Left lung (tissue), 14 donors: ENCODE measurements around the gene NSUN3. TPM values are rescaled to one million over a fixed set of nuclear protein-coding genes. Genes with fewer than 3 reads are reported as not detected.

Experiments used
- ATAC-seq: fragments of 200-7000 bp; cut with Tn5 transposase; one replicate; pipeline ENCODE4 v1.9.1; 2020; ENCODE audit warnings: moderate library complexity
- DNase-seq, 4 donors: peaks; one replicate each; pipeline ENCODE4 v3.0.0-alpha.2; 2013 to 2020
- H3K27ac ChIP-seq, 2 donors: fragments of 200-600 bp; sonication (generic) in 1 of 2; one replicate each; pipeline versions ENCODE4 v1.5.0 to v1.8.0; 2020 to 2021
- H3K27me3 ChIP-seq, 2 donors: fragments of 200-600 bp; sonication (generic) in 1 of 2; one replicate each; pipeline versions ENCODE4 v1.5.0 to v1.8.0; 2020 to 2021
- H3K36me3 ChIP-seq, 2 donors: fragments of 200-600 bp; sonication (generic) in 1 of 2; one replicate each; pipeline versions ENCODE4 v1.5.0 to v1.8.0; 2020 to 2021
- H3K4me1 ChIP-seq, 2 donors: fragments of 200-600 bp; one replicate each; pipeline ENCODE4 v1.8.0; 2021
- H3K4me3 ChIP-seq, 2 donors: fragments of 200-600 bp; sonication (generic) in 1 of 2; one replicate each; pipeline versions ENCODE4 v1.5.0 to v1.8.0; 2020 to 2021; ENCODE audit warnings: mild to moderate bottlenecking in 1 of 2
- H3K9me3 ChIP-seq, 2 donors: fragments of 200-600 bp; sonication (generic) in 1 of 2; one replicate each; pipeline versions ENCODE4 v1.5.0 to v1.8.0; 2020 to 2021
- CTCF ChIP-seq, 2 donors: fragments of 200-600 bp; sonication (generic) in 1 of 2; IDR thresholded peaks; one replicate each; pipeline versions ENCODE4 v1.5.0 to v1.8.0; 2021; ENCODE audit warnings: antibody characterized with exemption in 2 of 2
- intact Hi-C, 2 donors: fragments of 100-400 bp; cut with DNase I; formaldehyde crosslinking; loops; one replicate each; pipeline versions ENCODE4 v1.11.2 to v1.14.2; 2022
- long read RNA-seq, 12 donors: library from polyadenylated mRNA in 2 of 12; unstranded in 2 of 12; transcript quantifications; one replicate each; pipeline ENCODE4 v2.0.0 and lab custom pipeline, GENCODE V29; 2019 to 2026
- polyA plus RNA-seq, 6 donors: library from polyadenylated mRNA; unstranded; fragments of 120-200 nt; gene quantifications; one replicate each; pipeline ENCODE4 v1.2.1, GENCODE V29; 2013; ENCODE audit not compliant: insufficient read length in 6 of 6
- total RNA-seq, 2 donors: library from RNA; stranded (reverse); fragmentation: NEBNext Ultra II Directional; extraction: Animal tissue kit (Norgen Biotek cat#: 25700); gene quantifications; one replicate each; pipeline ENCODE4 v1.2.1, GENCODE V29; 2021
- donor health status: DM: no; HTN: yes; CAD: no.
- donor health status: DM: no; HTN: no; CAD: no.

Gene NSUN3
- total RNA-seq (10 to 100 TPM; 13.4 to 14.5 TPM), polyA plus RNA-seq (10 to 100 TPM; 15.0 to 18.8 (median 17.0) TPM)
- long read RNA-seq, donor 1, partial matches to known transcripts: 0 of 8 reads
- long read RNA-seq, donor 1, other reads (novel, unspliced or antisense): 0 of 8 reads
- long read RNA-seq, donor 2, partial matches to known transcripts: 0 of 4 reads
- long read RNA-seq, donor 2, other reads (novel, unspliced or antisense): 0 of 4 reads
- long read RNA-seq, donor 3, transcript NSUN3-201 (6 exons, 3,289 nt): major isoform, 5 of 5 reads
- long read RNA-seq, donor 3, partial matches to known transcripts: 0 of 5 reads
- long read RNA-seq, donor 3, other reads (novel, unspliced or antisense): 0 of 5 reads
- long read RNA-seq, donor 4, partial matches to known transcripts: 0 of 4 reads
- long read RNA-seq, donor 4, other reads (novel, unspliced or antisense): 1 of 4 reads
- long read RNA-seq, donor 5, partial matches to known transcripts: 0 of 2 reads
- long read RNA-seq, donor 5, other reads (novel, unspliced or antisense): 0 of 2 reads
- long read RNA-seq, donor 6, partial matches to known transcripts: 0 of 4 reads
- long read RNA-seq, donor 6, other reads (novel, unspliced or antisense): 0 of 4 reads
- long read RNA-seq, donor 7, partial matches to known transcripts: 0 of 2 reads
- long read RNA-seq, donor 7, other reads (novel, unspliced or antisense): 0 of 2 reads
- long read RNA-seq, donor 8, partial matches to known transcripts: 0 of 1 reads
- long read RNA-seq, donor 8, other reads (novel, unspliced or antisense): 0 of 1 reads
- long read RNA-seq, donor 9: 0 reads
- long read RNA-seq, donor 10, partial matches to known transcripts: 0 of 3 reads
- long read RNA-seq, donor 10, other reads (novel, unspliced or antisense): 0 of 3 reads
- long read RNA-seq, donor 11, partial matches to known transcripts: 0 of 3 reads
- long read RNA-seq, donor 11, other reads (novel, unspliced or antisense): 0 of 3 reads
- long read RNA-seq, donor 12, partial matches to known transcripts: 9 of 13 reads
- long read RNA-seq, donor 12, other reads (novel, unspliced or antisense): 0 of 13 reads

GRCh38 chr3:94062513-94063404 lies at the start of gene NSUN3, which contains the start of gene DHFR2:
TSS of gene NSUN3 (plus strand) at chr3:94063061. CDS start at chr3:94063127, 66 bp downstream.
TSS of gene DHFR2 (minus strand) at chr3:94062916. CDS start at chr3:94061511, 1,405 bp downstream.
- DNase-seq: peak; percentile 94 to 96 (median 95)
- intact Hi-C loops: no loop called here
- H3K27ac ChIP-seq: peak within 1 kb of the TSS; percentile 95 to 97
- TF ChIP-seq CTCF (IDR thresholded peaks at IDR 0.05): no peak
- H3K4me3 ChIP-seq: peak within 1 kb of the TSS; percentile 48 to 56
- H3K27me3 ChIP-seq: no peaks in the 10 kb centered on the region
- H3K4me1 ChIP-seq: peaks cover 30 to 42% of the 10 kb centered on the region in 2 donors
- peak; percentile 94 for ATAC-seq
- H3K9me3 ChIP-seq: no peaks in the 10 kb centered on the region
- peaks cover 0 to 25% of the 10 kb centered on the region in 2 donors for H3K36me3 ChIP-seq

GRCh38 chr3:94015025-94015424 lies 47.8 kb upstream of the NSUN3 start:
- intact Hi-C loops: no loop called here
- Histone ChIP-seq H3K4me1 (peaks cover 0 to 8% of the 10 kb centered on the region in 2 donors), H3K27ac (no peak overlapping the region), H3K36me3 (no peaks in the 10 kb centered on the region), H3K4me3 (no peak overlapping the region), H3K27me3 (no peaks in the 10 kb centered on the region), H3K9me3 (no peaks in the 10 kb centered on the region)
- DNase-seq: no peak
- no peak for TF ChIP-seq CTCF (IDR thresholded peaks at IDR 0.05)
- no peak for ATAC-seq

GRCh38 chr3:94019659-94020058 lies 43.2 kb upstream of the NSUN3 start:
- no peak for TF ChIP-seq CTCF (IDR thresholded peaks at IDR 0.05)
- ATAC-seq: peak; percentile 63
- intact Hi-C loops: no loop called here

GRCh38 chr3:94020293-94020692 lies 42.6 kb upstream of the NSUN3 start:
- Histone ChIP-seq H3K4me3 (no peak overlapping the region), H3K27ac (no peak overlapping the region), H3K36me3 (no peaks in the 10 kb centered on the region), H3K9me3 (no peaks in the 10 kb centered on the region), H3K4me1 (no peaks in the 10 kb centered on the region), H3K27me3 (no peaks in the 10 kb centered on the region)
- ATAC-seq (peak; percentile 67), DNase-seq (no peak)
- no peak for TF ChIP-seq CTCF (IDR thresholded peaks at IDR 0.05)
- intact Hi-C loops: no loop called here

More at GRCh38 chr3:94019659-94020058, 43.2 kb upstream of the NSUN3 start:
- H3K4me3 ChIP-seq: no peak overlapping the region
- no peak overlapping the region for H3K27ac ChIP-seq
- H3K36me3 ChIP-seq: no peaks in the 10 kb centered on the region
- no peaks in the 10 kb centered on the region for H3K27me3 ChIP-seq
- H3K9me3 ChIP-seq: no peaks in the 10 kb centered on the region
- H3K4me1 ChIP-seq: no peaks in the 10 kb centered on the region
- no peak for DNase-seq
